GM12891 (cell line): ENCODE data around the gene MCU.
A peak's percentile ranks its signal among the peaks of the same experiment; 100 is the strongest.

ENCODE experiments used
- DNase-seq: peaks from one replicate; pipeline ENCODE4 v3.0.0; 2011; ENCODE audit warnings: low spot score; ENCODE audit not compliant: insufficient read length
- FAIRE-seq: peaks from 2 replicates; lab custom pipeline; 2011; peaks lifted over from hg19 to GRCh38; lab: Jason Lieb, UNC
- PAX5 ChIP-seq: IDR thresholded peaks from 2 replicates; pipeline ENCODE4 v1.6.1; 2011; ENCODE audit warnings: low read length, moderate library complexity, mild to moderate bottlenecking; ENCODE audit not compliant: insufficient read depth, severe bottlenecking
- POLR2A ChIP-seq: IDR thresholded peaks from 2 replicates; pipeline ENCODE4 v1.6.1; 2011; ENCODE audit warnings: low read depth, low read length, control low read depth
- POLR2AphosphoS5 ChIP-seq: IDR thresholded peaks from 2 replicates; pipeline ENCODE4 v1.6.1; 2011; ENCODE audit warnings: low read depth, low read length, control low read depth
- POU2F2 ChIP-seq: IDR thresholded peaks from 2 replicates; pipeline ENCODE4 v1.6.1; 2011; ENCODE audit warnings: low read depth, mild to moderate bottlenecking, control low read depth, low read length, moderate library complexity
- SPI1 ChIP-seq: IDR thresholded peaks from 2 replicates; pipeline ENCODE4 v1.6.1; 2011; ENCODE audit warnings: low read depth, low read length, control low read depth
- TAF1 ChIP-seq: IDR thresholded peaks from 2 replicates; pipeline ENCODE4 v1.6.1; 2011; ENCODE audit warnings: low read depth, low read length, control low read depth

MCU gene

GRCh38 chr10:72687035-72687434 is 4.9 kb upstream of the MCU start:
- no peak for DNase-seq
- TF ChIP-seq PAX5 (no peak), SPI1 (no peak), POU2F2 (no peak), POLR2A (no peak), POLR2AphosphoS5 (no peak), TAF1 (no peak)
- no peak for FAIRE-seq

- DNase-seq (no peak), FAIRE-seq (no peak)
- TF ChIP-seq POLR2AphosphoS5 (no peak), PAX5 (no peak), POLR2A (no peak), SPI1 (no peak), POU2F2 (no peak), TAF1 (no peak)
These were observed 3.7 kb upstream of the MCU start for GRCh38 chr10:72688208-72688651.

- DNase-seq (no peak), FAIRE-seq (no peak)
- TF ChIP-seq PAX5 (no peak), SPI1 (no peak), POU2F2 (no peak), POLR2AphosphoS5 (no peak), POLR2A (no peak), TAF1 (no peak)
These were observed 2.3 kb upstream of the MCU start for GRCh38 chr10:72689660-72690059.

- no peak for TF ChIP-seq TAF1
- TF ChIP-seq SPI1 = no peak
- TF ChIP-seq PAX5 = no peak
- no peak for TF ChIP-seq POLR2A
- TF ChIP-seq POLR2AphosphoS5 = no peak
- TF ChIP-seq POU2F2 = no peak
These were observed 1.7 kb upstream of the MCU start for GRCh38 chr10:72690071-72690755.

GRCh38 chr10:72691470-72691862 is 477 bp upstream of the MCU start:
- FAIRE-seq (peak; percentile 23), DNase-seq (no peak)
- TF ChIP-seq TAF1 (no peak), PAX5 (no peak), SPI1 (no peak), POLR2AphosphoS5 (no peak), POLR2A (no peak)

More at GRCh38 chr10:72690071-72690755, 1.7 kb upstream of the MCU start:
- no peak for FAIRE-seq
- DNase-seq = no peak

DNA sequence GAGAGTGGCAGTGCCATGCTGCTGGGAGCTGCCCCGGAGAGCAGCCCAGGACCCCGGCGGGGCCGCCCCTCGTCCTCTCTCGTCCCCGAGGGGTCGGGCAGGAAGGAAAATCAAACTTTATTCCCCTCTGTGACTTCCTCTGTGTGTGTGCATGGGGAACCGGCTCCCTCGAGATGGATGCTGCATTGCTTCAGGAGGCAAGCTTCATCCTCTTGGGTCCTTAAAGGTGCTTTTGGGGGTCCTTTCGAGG is 726 bp downstream of the MCU start:
- FAIRE-seq (no peak), DNase-seq (no peak)
- no peak for TF ChIP-seq TAF1
- TF ChIP-seq POLR2A = no peak
- no peak for TF ChIP-seq POU2F2
- no peak for TF ChIP-seq SPI1
- TF ChIP-seq POLR2AphosphoS5 = no peak
- TF ChIP-seq PAX5 = no peak

- no peak for FAIRE-seq
- TF ChIP-seq POLR2A (no peak), SPI1 (no peak), PAX5 (no peak), POU2F2 (no peak), POLR2AphosphoS5 (no peak), TAF1 (no peak)
- DNase-seq = no peak
These were observed 1.2 kb downstream of the MCU start for GRCh38 chr10:72692994-72693781.

DNA sequence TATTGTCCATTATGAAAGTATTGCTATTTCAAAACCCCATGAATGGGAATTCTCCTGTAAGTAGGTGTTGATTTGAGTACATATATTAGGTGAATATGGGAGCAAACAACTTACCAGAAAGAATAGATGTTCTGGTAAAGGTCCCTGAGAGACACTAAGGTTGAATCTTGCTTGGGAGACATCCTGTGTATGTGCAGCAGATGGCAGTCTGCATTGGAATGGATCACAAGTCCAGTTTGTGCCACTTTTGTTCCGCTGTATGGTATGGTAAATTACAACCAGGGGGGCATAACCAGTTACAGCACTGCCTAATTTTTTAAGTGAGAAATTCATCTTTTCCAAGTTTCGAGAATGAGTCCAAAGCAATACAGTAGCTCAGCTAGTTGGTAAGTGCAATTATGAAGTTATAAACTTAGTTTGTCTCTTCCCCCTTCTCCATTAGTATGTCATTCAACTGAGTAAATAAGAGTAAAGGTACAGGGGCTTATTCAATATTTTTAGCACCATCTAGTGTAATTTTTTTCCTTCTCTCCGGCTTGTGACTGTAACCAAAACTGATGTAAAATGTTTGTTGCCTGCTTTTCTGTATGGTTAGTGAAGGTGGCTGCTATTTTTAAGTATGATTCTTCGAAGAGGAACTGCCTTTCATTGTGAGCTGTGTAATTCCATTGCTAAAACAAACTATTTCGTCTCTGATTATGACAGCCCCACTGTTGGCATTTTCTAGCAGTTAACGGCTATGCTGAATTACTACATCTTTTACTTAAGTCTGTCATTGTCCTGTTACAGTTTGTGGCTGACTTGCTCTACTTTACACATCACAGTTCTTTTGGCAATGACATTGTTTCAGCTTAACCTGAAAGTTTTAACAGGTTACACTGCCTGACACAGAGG is 2.8 kb downstream of the MCU start:
- DNase-seq (no peak), FAIRE-seq (peak; percentile 84)
- TF ChIP-seq PAX5 = no peak
- no peak for TF ChIP-seq POU2F2
- TF ChIP-seq SPI1 = peak; percentile 75
- TF ChIP-seq TAF1 = no peak

- TF ChIP-seq PAX5 (no peak), POLR2AphosphoS5 (no peak), TAF1 (no peak), POU2F2 (no peak), POLR2A (no peak), SPI1 (no peak)
- no peak for DNase-seq
- no peak for FAIRE-seq
These were observed 3.6 kb downstream of the MCU start for GRCh38 chr10:72695496-72695895.
